GM19328 (cell line): ENCODE results near the gene JAML.

Experiments used
- ATAC-seq: cut with Tn5 transposase; IDR thresholded peaks from one replicate; pipeline ENCODE4 v1.9.1; 2021; ENCODE audit warnings: mild to moderate bottlenecking, moderate library complexity; ENCODE audit not compliant: unreplicated experiment

The JAML gene

GRCh38 chr11:118149493-118149892, 75.3 kb downstream of the JAML start:
- no peak for ATAC-seq

DNA sequence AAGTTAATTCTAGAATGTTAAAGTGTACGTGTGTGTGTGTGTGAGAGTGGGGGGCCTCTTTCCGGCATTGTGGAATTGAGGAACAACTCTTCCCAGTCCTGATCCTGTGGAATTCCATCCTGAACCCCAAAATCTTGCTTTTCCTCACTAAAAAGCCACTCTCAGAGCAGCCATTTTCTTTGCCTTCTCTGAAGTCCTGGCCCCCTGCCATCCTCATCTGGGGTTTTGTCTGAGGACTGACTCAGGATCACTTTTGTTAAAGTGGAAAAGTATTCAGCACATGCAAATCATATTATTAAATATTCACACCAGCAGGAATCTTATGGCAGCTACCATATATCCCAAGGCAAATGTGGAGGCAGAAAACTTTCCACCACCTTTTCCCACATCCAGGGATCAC, 76.0 kb downstream of the JAML start:
- ATAC-seq = no peak

GRCh38 chr11:118148240-118148639, 76.6 kb downstream of the JAML start:
- ATAC-seq = no peak

DNA sequence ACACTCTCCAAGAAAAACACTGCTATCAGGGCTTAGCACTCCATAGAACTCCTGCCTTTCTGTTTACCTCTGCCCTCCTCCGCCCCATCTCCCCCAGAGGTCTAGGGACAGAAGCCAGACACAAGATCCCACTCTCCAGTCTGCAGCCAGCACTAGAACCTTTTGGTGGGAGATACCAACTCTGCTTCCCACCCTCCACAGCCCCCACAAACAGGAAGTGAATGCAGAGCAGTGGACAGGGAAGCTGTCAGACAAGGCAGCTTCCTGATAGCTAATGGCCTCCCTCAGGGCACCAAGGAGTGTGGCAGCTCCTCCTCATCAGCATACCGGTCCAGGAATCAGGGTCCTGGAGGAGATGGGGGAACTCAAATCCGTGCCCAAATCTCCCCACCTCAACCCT, 77.3 kb downstream of the JAML start:
- no peak for ATAC-seq

DNA sequence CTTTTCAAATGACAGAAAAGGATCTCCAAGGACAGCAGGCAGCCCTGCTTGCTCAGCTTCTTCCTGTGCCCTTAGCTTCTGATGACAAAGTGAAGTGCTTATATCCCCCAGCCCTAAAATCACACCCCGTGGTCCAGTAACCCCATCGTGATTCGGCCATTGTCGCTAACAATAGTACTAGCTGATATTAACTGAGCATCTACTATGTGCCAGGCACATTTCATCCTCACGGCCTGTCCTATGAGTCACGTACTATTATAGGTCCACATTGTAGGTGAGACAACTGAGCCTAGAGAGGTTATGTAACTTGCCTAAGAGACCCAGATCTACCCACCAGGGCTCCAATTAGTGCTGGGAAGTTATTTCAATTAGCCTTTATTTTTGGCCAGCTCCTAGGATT, 78.3 kb downstream of the JAML start:
- no peak for ATAC-seq

GRCh38 chr11:118145285-118146227, 79.3 kb downstream of the JAML start:
- ATAC-seq = peak; percentile 66

DNA sequence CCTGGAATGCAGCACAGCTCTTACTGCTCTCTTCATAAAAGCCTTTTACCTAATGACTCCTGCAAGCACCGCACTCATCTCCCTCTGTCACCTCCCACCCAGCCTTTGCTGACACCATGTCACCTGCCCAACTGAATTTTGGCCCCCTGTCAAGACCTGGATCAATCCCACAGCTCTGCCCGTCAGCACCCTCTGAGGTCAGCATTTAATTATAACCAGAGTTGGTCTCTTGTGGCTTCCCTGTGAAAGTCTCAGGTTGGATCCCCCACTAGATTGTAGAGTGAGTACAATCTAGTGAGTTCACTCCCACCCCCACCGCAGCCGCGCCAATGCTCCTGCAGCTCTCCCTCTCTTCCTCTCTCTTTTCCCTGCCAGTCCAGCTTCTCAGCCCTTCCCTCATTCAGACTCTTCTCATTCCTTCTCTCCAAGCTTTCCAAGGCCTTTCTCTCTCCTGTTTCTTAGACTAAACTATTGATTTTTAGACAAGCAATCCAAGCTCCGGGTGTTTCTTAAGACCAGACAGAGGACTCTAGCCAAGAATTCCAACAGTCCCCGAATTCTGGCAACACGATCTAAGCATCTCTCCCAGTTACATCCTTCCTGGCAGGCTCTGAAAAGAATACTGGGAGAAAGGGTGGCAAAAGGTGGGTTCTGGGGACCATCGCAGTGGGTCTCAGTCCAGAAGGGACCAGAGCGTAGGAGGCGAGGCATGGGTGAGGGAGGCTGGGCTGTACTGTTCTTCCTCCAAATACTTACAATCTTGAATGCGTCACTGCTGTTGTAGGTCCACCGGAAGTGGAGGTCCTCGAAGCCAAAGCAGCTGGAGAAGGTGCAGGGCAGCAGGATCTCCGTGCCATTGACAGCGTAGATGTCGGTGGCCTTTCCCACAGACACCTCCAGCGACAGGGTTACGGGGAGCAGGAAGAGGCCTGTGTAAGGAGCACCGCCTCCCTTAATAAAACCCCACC, 80.2 kb downstream of the JAML start:
- ATAC-seq = no peak
